HepG2 (cell line): ENCODE measurements around the gene PRKN. TPM values are rescaled to one million over a fixed set of nuclear protein-coding genes. Genes with fewer than 3 reads are reported as not detected.

ENCODE experiments used
- ATAC-seq: fragments of 200-7000 bp; cut with Tn5 transposase; 3 replicates; pipeline ENCODE4 v1.9.1; 2020; ENCODE audit warnings: mild to moderate bottlenecking, moderate library complexity
- BruUV-seq: library from RNA; stranded (reverse); fragments of 400-500 nt; replicated peaks from 2 replicates; lab custom pipeline; 2021; lab: Mats Ljungman, UMichigan
- CTCF ChIA-PET: fragments of 300-600 bp; formaldehyde crosslinking; extraction: SDS; loops from one replicate; lab custom pipeline; 2021; ENCODE audit warnings: low total read pairs, inconsistent platforms, low intra/inter-chr PET ratio; lab: Yijun Ruan, JAX
- POLR2A ChIA-PET: fragments of 350-600 bp; sonication (Branson Sonifier 250); formaldehyde crosslinking; loops from one replicate; lab custom pipeline; 2020; ENCODE audit warnings: antibody characterized with exemption, inconsistent platforms; lab: Yijun Ruan, JAX
- DNase-seq: peaks from one replicate; pipeline ENCODE4 v3.0.0-alpha.2; 2015; ENCODE audit warnings: low spot score
- FAIRE-seq: peaks from 3 replicates; lab custom pipeline; 2011; peaks lifted over from hg19 to GRCh38; lab: Jason Lieb, UNC
- H2AFZ ChIP-seq: one replicate; pipeline ENCODE4 v1.6.1; 2011; ENCODE audit warnings: low read length, inconsistent platforms
- H3K27ac ChIP-seq: fragments of 300-600 bp; 3 replicates; pipeline ENCODE4 v1.8.0; 2011; ENCODE audit warnings: mixed run types, mild to moderate bottlenecking, mixed read lengths, low read length, inconsistent platforms; ENCODE audit not compliant: insufficient read depth; ENCODE audit errors: extremely low read length
- H3K27me3 ChIP-seq, 2 experiments: fragments of 200-600 bp in 1 of 2; 2 replicates in 1 of 2; 3 replicates in 1 of 2; pipeline versions ENCODE4 v1.6.0 to v1.8.0; 2011; ENCODE audit warnings: low read length in 2 of 2, mild to moderate bottlenecking in 2 of 2, moderate library complexity in 2 of 2, inconsistent platforms in 1 of 2; ENCODE audit not compliant: insufficient read depth in 2 of 2, control insufficient read depth in 1 of 2
- H3K36me3 ChIP-seq, 2 experiments: fragments of 200-600 bp in 1 of 2; replicated peaks in 1 of 2; 2 replicates in 1 of 2; 3 replicates in 1 of 2; pipeline versions ENCODE4 v1.5.1 to v1.8.0; 2011; ENCODE audit warnings: low read length in 2 of 2, inconsistent platforms in 1 of 2; ENCODE audit not compliant: insufficient read depth in 2 of 2, control insufficient read depth in 1 of 2
- H3K4me1 ChIP-seq: 2 replicates; pipeline ENCODE4 v1.5.1; 2012; ENCODE audit warnings: low read length, inconsistent platforms; ENCODE audit not compliant: insufficient read depth
- H3K4me2 ChIP-seq: 2 replicates; pipeline ENCODE4 v1.6.0; 2011; ENCODE audit warnings: low read depth, low read length, inconsistent platforms
- H3K4me3 ChIP-seq, 3 experiments: fragments of 200-600 bp in 1 of 3; sonication (generic), shearing (Covaris generic) in 1 of 3; replicated peaks in 1 of 3; 2 replicates each; pipeline ENCODE4 v1.5.1; 2011 to 2016; ENCODE audit warnings: low read length in 3 of 3, inconsistent platforms in 2 of 3, low read depth in 2 of 3, mild to moderate bottlenecking in 2 of 3, control low read depth in 1 of 3, mixed read lengths in 1 of 3; ENCODE audit not compliant: insufficient read depth in 1 of 3
- H3K79me2 ChIP-seq: one replicate; pipeline ENCODE4 v1.6.1; 2011; ENCODE audit warnings: low read length, inconsistent platforms; ENCODE audit not compliant: insufficient read depth
- H3K9ac ChIP-seq: 2 replicates; pipeline ENCODE4 v1.6.0; 2011; ENCODE audit warnings: mild to moderate bottlenecking, low read depth, low read length, inconsistent platforms; ENCODE audit not compliant: insufficient read depth
- H3K9me3 ChIP-seq: 2 replicates; pipeline ENCODE4 v1.5.1; 2012; ENCODE audit warnings: mild to moderate bottlenecking, low read length
- H4K20me1 ChIP-seq: 2 replicates; pipeline ENCODE4 v1.6.0; 2011; ENCODE audit warnings: inconsistent platforms, mild to moderate bottlenecking, low read length, moderate library complexity; ENCODE audit not compliant: insufficient read depth
- ATF7 ChIP-seq, 2 experiments: fragments of 450-650 bp in 1 of 2; sonication (generic) in 1 of 2; formaldehyde crosslinking in 1 of 2; IDR thresholded peaks; 2 replicates each; pipeline versions ENCODE4 v1.4.0 to v1.6.1; 2016 to 2020; ENCODE audit warnings: antibody characterized with exemption in 1 of 2, mild to moderate bottlenecking in 1 of 2, missing genetic modification reagents in 1 of 2
- NFKB2 ChIP-seq: sonication (generic); formaldehyde crosslinking; IDR thresholded peaks from 2 replicates; pipeline ENCODE4 v1.4.0; 2020; ENCODE audit warnings: missing genetic modification reagents, borderline replicate concordance
- ZNF329 ChIP-seq: sonication (generic); formaldehyde crosslinking; IDR thresholded peaks from 2 replicates; pipeline ENCODE4 v1.9.0; 2021; ENCODE audit warnings: low read depth, mild to moderate bottlenecking, missing genetic modification reagents
- whole genome bisulfite sequencing: methylation state at CpG from one replicate; pipeline ENCODE4 v1.1.6; 2017; ENCODE audit warnings: low lambda C conversion rate; 5-methylcytosine and 5-hydroxymethylcytosine counted together
- in situ Hi-C: cut with HindIII; loops from 2 replicates; pipeline ENCODE4 v1.10.0; 2017; ENCODE audit warnings: low pct_unique_long_range_greater_than_20kb; ENCODE audit not compliant: extremely low pct_ligation_motif_present
- intact Hi-C: fragments of 100-400 bp; cut with micrococcal nuclease; formaldehyde crosslinking; loops from one replicate; pipeline ENCODE4 v1.10.0; 2022; ENCODE audit not compliant: unreplicated experiment
- polyA plus RNA-seq, 8 experiments: library from polyadenylated mRNA; depleted of rRNA in 3 of 8; stranded (reverse) in 7 of 8; unstranded in 1 of 8; fragments of >200 nt; fragmentation: Illumina TruSeq in 4 of 8; extraction: Trizol in 4 of 8; gene quantifications; 2 replicates each; pipeline versions ENCODE4 v1.2.1 to v1.2.3, GENCODE V29; 2011 to 2016; ENCODE audit warnings: low read depth in 4 of 8, missing spikeins in 1 of 8, mixed read lengths in 1 of 8; ENCODE audit not compliant: insufficient read depth in 1 of 8
- total RNA-seq, 5 experiments: library from RNA; depleted of rRNA; stranded (reverse); fragments of >200 nt; fragmentation: Illumina TruSeq; extraction: Trizol; gene quantifications; 2 replicates each; pipeline ENCODE4 v1.2.3, GENCODE V29; 2016; ENCODE audit warnings: low read depth in 1 of 5
- TF ChIP-seq, protein P1 (sequence below): sonication (generic); formaldehyde crosslinking; IDR thresholded peaks from 2 replicates; pipeline ENCODE4 v1.4.0; 2020; ENCODE audit warnings: missing genetic modification reagents, borderline replicate concordance

PRKN gene
- total and polyA plus RNA-seq, 2 of the 13 experiments (the other 11 are each of a cell fraction or from before 2014, with no cell fraction given), result 0.31 to 0.44 TPM

GRCh38 chr6:161586887-161587286, 1140.7 kb downstream of the PRKN start:
- Histone ChIP-seq H3K4me3 (no peak overlapping the region), H3K79me2 (no peaks in the 10 kb centered on the region), H3K9me3 (no peaks in the 10 kb centered on the region), H3K4me1 (no peaks in the 10 kb centered on the region), H3K36me3 (no peaks in the 10 kb centered on the region), H3K27me3 (no peaks in the 10 kb centered on the region; a peak in 1 of 5 replicates), H3K27ac (no peak overlapping the region), H4K20me1 (no peaks in the 10 kb centered on the region), H3K9ac (no peak overlapping the region), H3K4me2 (no peak overlapping the region), H2AFZ (no peak overlapping the region)
- no peak for ATAC-seq
- no peak for DNase-seq
- WGBS, result 6% methylated on average over 2 of the region's 2 CpGs
- in situ Hi-C loops (no loop called here), intact Hi-C loops (no loop called here)
- ChIA-PET CTCF (no interaction called here), POLR2A (no interaction called here)
- BruUV-seq, result no TSS peak
- FAIRE-seq, result no peak
- TF ChIP-seq, protein P1, sequence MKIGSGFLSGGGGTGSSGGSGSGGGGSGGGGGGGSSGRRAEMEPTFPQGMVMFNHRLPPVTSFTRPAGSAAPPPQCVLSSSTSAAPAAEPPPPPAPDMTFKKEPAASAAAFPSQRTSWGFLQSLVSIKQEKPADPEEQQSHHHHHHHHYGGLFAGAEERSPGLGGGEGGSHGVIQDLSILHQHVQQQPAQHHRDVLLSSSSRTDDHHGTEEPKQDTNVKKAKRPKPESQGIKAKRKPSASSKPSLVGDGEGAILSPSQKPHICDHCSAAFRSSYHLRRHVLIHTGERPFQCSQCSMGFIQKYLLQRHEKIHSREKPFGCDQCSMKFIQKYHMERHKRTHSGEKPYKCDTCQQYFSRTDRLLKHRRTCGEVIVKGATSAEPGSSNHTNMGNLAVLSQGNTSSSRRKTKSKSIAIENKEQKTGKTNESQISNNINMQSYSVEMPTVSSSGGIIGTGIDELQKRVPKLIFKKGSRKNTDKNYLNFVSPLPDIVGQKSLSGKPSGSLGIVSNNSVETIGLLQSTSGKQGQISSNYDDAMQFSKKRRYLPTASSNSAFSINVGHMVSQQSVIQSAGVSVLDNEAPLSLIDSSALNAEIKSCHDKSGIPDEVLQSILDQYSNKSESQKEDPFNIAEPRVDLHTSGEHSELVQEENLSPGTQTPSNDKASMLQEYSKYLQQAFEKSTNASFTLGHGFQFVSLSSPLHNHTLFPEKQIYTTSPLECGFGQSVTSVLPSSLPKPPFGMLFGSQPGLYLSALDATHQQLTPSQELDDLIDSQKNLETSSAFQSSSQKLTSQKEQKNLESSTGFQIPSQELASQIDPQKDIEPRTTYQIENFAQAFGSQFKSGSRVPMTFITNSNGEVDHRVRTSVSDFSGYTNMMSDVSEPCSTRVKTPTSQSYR (CRISPR knock-in tag), result no peak
- TF ChIP-seq NFKB2 (CRISPR knock-in tag), result no peak
- no peak for TF ChIP-seq ZNF329
- TF ChIP-seq ATF7 (IDR thresholded peaks at IDR 0.05), result no peak
- TF ChIP-seq ATF7 (CRISPR knock-in tag; IDR thresholded peaks at IDR 0.05), result no peak
